HG03354 (cell line): ENCODE measurements around the gene CHST3.

Experiments
- ATAC-seq: cut with Tn5 transposase; IDR thresholded peaks from one replicate; pipeline ENCODE4 v1.9.1; 2021; ENCODE audit warnings: mild to moderate bottlenecking; ENCODE audit not compliant: unreplicated experiment, poor library complexity, severe bottlenecking

CHST3 gene

DNA sequence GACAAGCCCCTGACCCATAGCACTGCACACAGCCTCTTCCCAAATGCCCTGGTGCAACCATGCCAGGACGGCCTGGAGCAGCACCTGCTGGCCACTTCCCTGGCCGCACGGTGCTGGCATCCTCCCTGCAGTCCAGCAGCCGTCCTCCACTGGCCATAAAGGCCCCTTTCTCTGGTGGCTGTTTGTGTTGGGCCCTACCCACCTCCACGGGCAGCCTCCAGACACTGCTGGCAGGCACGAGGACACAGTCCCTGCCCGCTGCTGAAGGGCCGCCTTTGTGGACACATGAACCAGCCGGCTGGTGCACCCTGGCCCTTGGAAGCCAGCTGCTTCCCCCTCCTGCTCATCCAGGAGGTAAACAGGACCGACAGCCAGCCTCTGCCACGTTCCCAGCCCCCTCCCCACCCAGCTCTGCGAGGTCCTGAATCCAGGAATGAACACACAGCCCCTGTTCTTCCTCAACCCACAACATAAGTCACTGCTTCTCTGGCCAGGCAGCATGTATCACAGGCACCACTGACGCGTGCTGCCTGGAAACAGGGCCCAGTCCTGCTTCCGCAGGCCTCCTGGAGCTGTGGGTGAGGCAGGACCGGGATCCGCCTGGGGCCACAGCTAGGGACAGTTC, 80.3 kb downstream of the CHST3 start:
- no peak for ATAC-seq

GRCh38 chr10:72045586-72045985, 81.4 kb downstream of the CHST3 start:
- ATAC-seq: no peak

GRCh38 chr10:72048450-72049124, 84.4 kb downstream of the CHST3 start:
- ATAC-seq: peak; percentile 62

DNA sequence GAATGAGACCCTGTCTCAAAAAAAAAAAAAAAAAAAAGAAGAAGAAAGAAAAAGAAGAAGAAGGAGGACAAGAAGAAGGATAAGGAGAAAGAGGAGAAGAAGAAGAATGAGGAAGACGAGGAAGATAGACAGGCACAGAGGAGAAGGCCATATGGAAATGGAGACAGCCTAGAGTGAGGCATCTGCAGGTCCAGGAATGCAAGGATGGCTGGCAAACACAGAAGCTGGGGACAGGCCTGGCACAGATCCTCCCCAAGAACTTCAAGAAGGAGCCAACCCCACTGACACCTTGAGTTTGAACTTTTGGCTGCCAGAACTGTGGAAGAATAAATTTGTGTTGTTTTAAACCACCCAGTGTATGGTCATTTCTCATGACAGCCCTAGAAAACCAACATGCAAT, 85.3 kb downstream of the CHST3 start:
- no peak for ATAC-seq

DNA sequence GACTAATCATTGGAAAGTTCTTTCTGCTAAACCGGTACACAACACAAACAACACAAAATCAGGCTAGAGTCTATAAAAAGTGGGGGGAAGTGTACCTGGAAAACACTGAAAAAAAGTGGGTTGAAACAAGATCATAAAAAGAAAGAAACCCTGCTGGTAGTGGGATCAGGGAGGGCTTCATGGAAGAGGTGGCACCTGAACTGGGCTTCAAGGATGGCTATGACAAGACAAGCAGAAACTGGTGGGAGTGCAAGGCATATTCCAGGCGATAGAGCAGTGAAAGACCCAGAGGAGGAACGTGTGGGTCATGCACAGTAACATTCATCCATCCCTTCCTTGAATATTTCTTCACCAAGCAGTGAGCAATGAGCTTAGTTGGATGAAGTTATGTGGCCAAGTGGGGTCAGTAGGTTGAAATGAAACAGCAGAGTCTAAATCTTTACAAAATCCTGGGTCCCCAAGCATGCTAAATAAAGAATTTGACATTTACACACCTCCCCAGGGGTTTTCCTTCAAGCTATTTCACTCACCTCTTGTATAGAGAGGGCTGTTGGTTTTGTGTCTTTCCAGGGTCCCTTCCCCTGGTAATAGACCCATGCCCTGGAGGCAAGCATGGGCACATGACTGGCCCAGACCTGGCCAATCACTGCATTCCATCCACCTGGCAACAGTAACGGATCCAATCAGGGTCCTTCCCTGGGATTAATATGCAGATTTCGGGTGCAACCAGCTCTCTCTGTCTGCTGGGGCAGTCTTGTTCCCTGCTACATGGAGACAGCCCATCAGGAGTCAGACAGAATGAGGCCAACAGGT, 86.0 kb downstream of the CHST3 start:
- ATAC-seq: no peak

DNA sequence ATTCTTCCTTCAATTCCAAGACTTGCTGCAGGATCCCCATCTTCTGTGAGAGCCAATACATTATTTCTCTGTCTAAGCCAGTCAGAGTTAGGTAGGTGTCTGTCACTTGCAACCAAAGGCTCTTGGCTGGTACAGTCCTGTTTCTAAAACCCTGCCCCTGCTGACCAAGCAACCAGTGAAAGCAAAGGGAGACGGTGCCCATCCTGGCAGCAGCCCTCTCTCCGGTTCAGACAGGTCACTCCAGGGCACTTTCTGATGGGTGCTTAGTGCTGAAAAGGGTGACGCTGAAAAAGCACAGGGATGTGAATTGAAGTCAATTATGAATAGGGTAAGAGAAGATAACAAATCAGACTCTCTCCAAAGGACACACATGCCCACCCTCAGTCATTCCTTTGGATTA, 86.7 kb downstream of the CHST3 start:
- no peak for ATAC-seq

DNA sequence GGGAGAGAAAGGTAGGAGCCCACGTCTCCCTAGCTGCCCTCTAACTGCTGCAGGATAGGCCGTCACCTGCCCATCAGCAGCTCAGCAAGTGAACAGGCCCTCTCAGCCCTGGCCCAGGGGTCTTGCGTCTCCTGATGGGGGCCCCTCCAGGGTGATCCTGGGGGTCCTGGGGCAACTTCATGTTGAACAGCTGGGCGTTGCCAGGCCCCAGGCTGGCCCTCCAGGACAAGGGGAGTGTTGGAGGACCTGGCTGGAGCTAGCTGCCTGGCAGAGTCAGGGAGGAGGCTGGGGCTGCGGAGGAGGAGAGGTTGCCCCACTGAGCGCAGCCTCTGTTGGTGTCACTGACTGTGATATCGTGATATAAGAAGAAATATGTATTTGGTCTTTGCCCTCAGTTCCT, 89.5 kb downstream of the CHST3 start:
- no peak for ATAC-seq

DNA sequence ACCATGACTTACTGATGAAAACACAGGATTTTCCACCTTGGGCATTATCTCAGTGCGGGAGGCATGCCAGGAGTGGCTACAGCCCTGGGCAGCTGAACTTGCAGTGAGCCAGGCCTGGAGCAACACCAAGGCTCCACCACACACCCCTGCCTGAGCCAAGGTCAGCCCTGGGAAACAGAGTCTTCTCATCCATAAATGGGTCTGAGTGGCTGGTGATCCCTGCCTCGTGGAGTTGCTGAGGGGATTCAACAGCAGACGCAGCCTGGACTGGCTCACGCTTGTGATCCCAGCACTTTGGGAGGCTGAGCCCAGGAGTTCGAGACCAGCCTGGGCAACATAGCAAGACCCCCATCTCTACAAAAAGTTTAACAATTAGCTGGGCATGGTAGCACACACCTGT, 91.9 kb downstream of the CHST3 start:
- ATAC-seq: no peak

GRCh38 chr10:72056932-72057751, 92.9 kb downstream of the CHST3 start:
- ATAC-seq: no peak

- no peak for ATAC-seq
Measured at GRCh38 chr10:72058347-72058898, 94.2 kb downstream of the CHST3 start.

GRCh38 chr10:72058989-72059842, 95.0 kb downstream of the CHST3 start:
- ATAC-seq: no peak

DNA sequence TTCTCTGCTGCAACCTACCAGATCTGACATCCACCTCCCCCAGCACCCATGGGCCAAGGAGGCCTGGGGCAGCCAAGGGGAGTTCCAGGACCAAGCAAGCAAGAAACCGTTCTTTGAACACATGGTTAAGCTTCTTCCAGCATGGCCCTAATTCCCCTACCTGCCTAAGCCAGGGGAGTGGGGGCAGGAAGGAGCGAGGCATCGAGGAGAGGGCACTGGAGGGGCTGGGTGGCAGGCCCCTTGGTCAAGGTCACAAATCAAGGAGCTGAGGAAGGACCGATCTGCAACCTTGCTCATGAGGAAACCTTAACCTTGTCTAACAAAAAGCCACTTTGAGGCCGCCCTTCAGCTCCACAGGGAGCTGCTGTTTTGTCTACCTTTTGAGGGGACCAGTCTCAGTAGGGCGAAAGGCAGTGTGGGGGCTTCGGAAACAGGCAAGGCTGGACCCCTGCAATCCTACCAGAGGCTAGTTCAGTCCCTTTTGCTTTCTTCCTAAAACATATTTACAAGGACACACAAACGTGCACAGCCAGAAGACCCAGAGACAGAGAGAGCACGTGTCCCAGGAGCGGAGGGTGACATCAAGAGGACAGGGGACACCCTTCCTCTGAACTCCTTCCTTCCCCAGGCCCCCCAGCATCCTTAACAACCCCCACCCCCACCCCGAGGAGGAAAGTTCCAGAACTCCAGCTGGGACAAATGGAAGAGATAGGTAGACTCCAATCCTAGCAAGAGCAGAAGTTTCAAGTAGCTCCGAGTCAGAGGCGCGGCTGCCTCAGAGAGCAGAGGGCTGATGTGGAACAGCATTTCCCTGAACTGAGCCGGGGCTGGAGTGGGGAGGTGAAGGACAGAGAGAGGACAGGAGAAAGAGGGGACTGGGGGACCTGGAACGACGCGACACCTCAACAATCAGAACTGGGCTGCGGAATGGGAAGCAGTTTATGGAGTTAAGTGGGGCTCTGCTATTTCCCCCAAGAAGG, 95.9 kb downstream of the CHST3 start:
- ATAC-seq: no peak

GRCh38 chr10:72061491-72061890, 97.3 kb downstream of the CHST3 start:
- ATAC-seq: no peak

DNA sequence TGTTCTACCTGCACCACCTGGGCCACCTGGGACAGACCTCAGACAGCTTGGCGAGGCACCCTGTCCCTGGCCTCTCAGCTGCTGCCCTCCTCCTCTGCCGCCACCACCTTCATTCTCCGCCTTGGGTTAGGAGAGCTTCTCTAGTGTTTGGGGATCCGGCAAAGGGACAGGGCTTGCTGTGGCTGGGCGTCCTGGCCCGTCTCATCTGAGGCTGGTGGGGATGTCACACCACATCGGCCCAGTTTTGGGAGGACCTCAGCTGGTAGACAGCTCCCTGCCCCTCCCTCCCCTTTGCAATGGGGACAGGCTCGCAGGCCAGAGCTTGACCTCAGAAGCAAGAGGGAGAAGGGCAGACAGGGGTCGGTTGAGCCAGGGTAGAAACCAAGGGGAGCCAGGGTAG, 97.7 kb downstream of the CHST3 start:
- no peak for ATAC-seq

DNA sequence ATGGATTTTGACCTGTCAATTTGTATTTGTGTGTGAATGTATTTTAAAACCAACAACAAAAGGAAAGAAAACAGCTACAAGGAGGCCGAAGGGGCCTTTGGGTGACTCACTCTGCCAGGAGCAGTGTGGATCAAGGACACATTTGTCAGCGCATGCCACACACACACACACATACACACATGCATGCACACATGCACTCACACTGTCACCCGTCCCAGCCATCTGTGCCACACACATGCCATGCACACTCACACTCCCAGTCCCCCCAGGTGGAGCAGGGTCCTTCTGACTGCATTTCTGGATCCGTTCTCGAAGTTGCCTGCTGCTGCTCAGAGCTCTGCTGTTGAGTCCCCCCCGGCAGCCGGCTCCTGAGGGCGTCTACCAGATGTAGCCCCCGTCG, 98.2 kb downstream of the CHST3 start:
- no peak for ATAC-seq
